ENCODE results near the gene GULP1.
"Not testable (repeated sequence)": the region's sequence is repeated elsewhere in the genome, so short reads cannot be mapped to it uniquely, and the experiment has no call there.

GULP1 gene

GRCh38 chr2:188291142-188291616, 495 bp upstream of the GULP1 start:
- H3K4me3 ChIP-seq (ENCODE audit: low read depth, low read length), result peak overlapping the region; percentile 79
- no peak for DNase-seq (ENCODE audit: low read depth)

- peak overlapping the region; percentile 79 for H3K4me3 ChIP-seq (ENCODE audit: low read depth, low read length)
- peak; percentile 55 for DNase-seq (ENCODE audit: low read depth)
Measured at GRCh38 chr2:188292348-188293239, 920 bp downstream of the GULP1 start.

DNA sequence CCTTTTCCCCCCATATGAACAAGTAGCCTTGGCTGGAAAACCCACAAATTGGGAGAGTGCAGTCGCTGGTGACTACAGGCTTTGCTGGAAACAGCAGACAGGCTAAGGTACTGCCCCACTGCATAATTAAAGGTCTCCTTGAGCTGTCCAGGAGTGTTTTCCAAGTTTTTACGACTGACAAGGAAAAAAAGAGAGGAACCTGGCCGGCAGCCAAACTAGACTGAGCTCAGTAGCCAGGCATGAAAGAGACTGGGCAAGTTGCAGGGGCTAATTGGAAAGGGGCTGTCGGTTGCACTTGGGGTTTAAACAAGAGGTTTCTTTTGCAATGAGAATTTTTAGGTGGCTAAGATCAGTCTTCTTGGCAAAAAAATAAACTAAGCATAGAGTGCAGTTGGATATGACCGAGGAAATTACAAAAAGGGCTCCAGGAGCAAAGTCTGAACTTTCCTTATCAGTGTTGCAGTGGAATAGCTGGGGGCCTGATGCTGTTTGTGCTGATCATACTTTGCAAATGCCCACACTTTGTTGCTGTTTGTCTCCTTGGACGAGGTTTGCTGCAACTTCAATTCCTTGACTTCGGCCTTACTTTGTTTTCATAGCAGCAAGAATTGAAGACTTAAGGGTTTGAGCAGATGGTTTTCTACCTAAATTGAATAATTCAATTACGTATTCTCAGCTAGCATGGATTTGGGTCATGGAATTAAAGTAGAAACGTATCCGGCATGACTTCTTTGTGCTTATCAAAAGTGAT, 2.1 kb downstream of the GULP1 start:
- H3K4me3 ChIP-seq (ENCODE audit: low read depth, low read length), result peak overlapping the region; percentile 79
- DNase-seq (ENCODE audit: low read depth), result peak; percentile 66

- no peak for DNase-seq (ENCODE audit: low read depth)
- peak overlapping the region; percentile 79 for H3K4me3 ChIP-seq (ENCODE audit: low read depth, low read length)
Measured at GRCh38 chr2:188294352-188294926, 2.8 kb downstream of the GULP1 start.

GRCh38 chr2:188295067-188295685, 3.5 kb downstream of the GULP1 start:
- no peak overlapping the region for H3K4me3 ChIP-seq (ENCODE audit: low read depth, low read length)
- no peak for DNase-seq (ENCODE audit: low read depth)

DNA sequence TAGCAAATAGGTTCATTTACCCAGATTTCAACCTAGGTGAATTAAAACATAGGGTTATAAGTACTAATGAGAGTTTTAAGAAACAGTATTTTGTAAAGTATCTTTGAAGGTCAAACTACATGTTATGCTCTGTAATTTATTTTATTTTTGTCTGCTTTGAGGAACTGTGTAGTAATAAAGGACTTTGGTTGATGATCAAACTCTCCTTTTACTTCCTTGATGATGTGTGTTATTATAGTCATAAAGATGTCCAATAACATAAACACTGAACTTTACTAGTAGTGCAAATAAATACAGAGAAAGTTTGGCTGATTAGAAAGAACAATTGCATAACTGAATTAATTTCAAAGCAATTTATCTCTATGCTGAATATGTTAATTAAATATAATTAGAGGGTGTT, 6.3 kb downstream of the GULP1 start:
- DNase-seq (ENCODE audit: low read depth), result no peak
- H3K4me3 ChIP-seq (ENCODE audit: low read depth, low read length), result no peak overlapping the region

DNA sequence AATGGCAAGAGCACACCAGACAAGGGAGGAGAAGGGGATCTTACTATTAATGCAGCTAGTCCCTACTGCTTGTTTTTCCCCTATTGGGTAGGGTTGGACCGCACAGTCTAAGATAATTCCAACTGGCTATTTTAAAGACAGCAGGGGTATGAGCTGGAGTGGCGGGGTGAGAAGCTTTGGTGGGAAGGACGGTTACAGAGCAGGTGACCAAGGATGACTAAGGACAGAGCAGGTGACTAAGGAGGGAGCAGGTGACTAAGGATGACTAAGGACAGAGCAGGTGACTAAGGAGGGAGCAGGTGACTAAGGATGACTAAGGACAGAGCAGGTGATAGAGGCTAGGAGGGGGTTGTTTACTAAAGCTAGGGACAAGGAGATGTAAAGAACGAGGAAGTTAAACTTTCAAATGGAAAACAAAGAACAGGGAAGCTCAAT, 7.3 kb downstream of the GULP1 start:
- not testable (repeated sequence) for DNase-seq (ENCODE audit: low read depth); H3K4me3 ChIP-seq (ENCODE audit: low read depth, low read length)

DNA sequence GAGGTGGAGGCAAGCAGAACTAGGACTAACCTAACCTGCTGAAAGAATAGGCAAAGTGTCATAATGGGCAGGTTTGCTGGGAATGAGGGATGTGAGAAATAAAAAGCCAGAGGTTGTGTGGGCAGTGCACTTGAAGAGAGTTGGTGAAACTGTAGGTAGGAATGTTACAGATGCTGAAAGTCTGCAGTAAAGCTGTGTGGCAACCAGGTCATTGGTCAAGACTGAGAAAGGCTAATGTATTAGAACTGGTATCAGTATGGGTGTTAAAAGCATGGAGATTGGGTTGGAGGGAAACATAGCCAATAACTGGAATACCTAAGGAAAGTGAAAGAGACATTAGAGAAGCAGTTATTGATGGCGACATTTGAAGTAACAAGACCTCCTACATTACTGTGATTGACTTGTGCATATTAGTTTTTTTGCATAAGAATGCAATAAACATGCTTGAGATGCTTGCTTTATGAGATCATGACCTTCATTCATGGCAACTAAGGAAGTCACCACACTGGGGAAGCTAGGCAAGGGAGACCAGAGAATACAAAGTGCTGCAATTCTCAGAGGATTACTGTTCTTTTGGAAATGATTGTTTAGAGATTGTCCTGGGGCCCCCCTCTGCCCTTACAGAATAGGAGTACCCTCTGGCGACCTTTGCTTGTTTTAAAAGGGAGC, 11.8 kb downstream of the GULP1 start:
- no peak overlapping the region for H3K4me3 ChIP-seq (ENCODE audit: low read depth, low read length)
- DNase-seq (ENCODE audit: low read depth), result peak; percentile 41

DNA sequence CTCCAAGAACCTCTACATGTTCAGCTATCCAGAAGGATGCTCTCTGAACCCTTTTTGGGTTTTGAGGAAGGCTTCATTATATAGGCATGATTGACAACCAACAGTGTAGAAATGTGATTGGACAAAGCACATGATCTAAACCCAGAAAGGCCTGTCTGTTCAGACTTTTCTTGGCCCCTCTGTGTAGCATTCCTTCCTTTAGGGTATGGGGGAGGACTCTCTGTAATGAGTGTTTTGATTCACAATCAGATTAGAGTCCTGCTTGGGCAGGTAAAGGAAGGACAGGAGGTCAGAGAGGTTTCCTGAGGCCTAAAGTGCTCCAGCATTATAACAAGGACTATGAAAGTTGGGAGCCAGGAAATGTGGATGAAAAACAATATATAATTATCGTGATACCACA, 13.6 kb downstream of the GULP1 start:
- no peak overlapping the region for H3K4me3 ChIP-seq (ENCODE audit: low read depth, low read length)
- no peak for DNase-seq (ENCODE audit: low read depth)

- DNase-seq (ENCODE audit: low read depth), result no peak
Measured at GRCh38 chr2:188306271-188306670, 14.6 kb downstream of the GULP1 start.

GRCh38 chr2:188307850-188308283, 16.2 kb downstream of the GULP1 start:
- H3K4me3 ChIP-seq (ENCODE audit: low read depth, low read length), result no peak overlapping the region
- no peak for DNase-seq (ENCODE audit: low read depth)

More at GRCh38 chr2:188306271-188306670, 14.6 kb downstream of the GULP1 start:
- no peak overlapping the region for H3K4me3 ChIP-seq (ENCODE audit: low read depth, low read length)

DNA sequence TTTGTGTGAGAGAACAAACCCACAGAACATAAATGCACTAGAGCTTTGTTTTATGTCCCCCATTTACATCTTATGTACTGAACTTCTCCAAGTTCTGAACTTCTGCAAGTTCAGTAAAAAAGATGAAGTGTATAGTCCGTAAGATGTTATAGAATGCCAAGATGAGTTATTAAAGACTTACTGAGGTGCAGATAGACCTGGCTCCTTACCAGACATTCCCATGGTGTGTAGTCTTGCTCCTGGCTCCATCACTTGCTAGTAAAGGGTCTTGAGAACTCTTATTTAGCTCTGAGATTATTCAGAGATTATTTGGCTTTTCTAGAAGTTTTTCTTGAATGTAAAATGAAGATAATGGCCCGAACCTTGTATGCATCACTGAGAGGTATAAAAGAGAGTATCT, 16.8 kb downstream of the GULP1 start:
- H3K4me3 ChIP-seq (ENCODE audit: low read depth, low read length), result no peak overlapping the region
- DNase-seq (ENCODE audit: low read depth), result no peak

DNA sequence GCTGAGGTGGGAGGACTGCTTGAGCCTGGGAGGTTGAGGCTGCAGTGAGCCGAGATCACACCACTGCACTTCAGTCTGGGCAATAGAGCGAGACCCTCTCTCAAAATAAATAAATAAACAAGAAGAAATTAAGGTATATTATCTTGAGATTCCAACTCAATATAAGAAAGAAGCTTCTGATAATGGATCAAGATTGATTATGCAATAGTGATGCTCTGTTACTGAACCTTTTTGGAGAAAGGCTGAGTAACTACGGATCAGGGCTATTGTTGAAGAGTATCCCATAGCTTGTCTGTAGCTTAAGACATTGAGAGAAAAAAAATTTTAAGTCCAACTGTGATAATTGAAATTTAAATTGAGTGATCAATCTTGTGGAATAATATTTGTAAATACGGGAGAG, 17.7 kb downstream of the GULP1 start:
- no peak for DNase-seq (ENCODE audit: low read depth)
- no peak overlapping the region for H3K4me3 ChIP-seq (ENCODE audit: low read depth, low read length)

DNA sequence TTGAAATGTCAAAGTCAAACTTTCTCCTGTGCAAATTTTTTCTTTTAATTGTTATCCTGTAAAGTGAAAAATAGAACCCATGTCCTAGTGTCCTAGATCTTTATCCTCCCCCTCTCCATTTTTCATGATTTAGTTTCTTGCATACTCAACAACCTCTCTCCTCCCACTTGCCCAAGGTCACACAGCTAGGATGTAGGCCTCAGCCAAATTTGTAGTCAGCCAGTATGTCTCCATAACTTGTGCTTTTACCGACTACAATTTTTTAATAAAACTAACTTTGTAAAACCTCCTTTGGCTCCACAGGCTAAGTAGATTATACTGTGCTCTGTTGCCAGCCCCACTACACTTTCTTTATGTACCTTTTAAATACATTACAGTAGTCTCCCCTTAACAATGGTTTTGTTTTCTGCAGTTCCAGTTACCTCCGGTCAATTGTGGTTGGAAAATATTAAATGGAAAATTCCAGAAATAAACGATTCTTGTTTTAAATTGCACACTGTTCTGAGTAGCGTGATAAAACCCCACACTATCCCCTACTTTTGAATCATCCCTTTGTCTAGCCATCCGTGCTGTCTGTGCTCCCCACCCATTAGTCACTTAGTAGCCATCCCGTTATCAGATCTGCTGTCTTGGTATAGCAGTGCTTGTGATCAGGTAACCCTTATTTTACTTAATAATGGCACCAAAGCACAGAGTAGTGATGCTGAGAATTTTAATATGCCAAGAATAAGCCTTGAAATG, 22.8 kb downstream of the GULP1 start:
- no peak for DNase-seq (ENCODE audit: low read depth)
- H3K4me3 ChIP-seq (ENCODE audit: low read depth, low read length), result no peak overlapping the region

DNA sequence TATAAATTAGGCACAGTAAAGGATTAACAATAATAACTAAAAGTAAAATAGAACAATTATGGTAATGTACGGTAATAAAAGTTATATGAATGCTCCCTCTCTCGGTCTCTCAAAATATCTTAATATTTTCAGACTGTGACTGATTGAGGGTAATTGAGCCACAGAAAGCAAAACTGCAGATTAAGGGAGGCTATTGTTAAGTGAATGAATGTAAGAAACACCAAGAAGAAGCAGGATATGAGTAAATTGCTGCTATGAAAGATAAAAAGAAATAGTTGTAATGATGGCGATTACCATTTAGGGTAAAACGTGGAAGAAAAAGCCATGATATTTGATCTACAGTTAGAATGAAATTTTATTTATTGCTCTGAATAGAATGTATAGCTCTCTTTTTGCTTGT, 24.1 kb downstream of the GULP1 start:
- H3K4me3 ChIP-seq (ENCODE audit: low read depth, low read length), result no peak overlapping the region
- DNase-seq (ENCODE audit: low read depth), result no peak

DNA sequence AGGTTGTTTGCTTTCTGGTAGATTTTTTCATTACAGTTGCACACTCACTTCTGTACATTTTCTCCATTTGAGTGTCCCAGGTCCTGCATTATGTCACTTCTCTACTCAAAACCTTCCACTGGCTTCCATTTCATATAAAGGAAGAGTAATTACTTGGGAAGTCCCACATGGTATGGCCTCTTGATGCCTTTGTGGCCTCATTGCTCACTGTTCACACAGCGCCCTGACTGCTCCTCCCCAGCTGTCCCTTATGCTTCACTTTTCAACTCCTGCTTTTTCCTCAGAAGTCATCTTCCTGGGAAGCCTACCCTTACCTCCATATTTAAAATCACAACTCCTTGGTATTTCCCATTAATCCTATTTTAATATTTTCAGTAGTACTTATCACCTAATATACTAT, 24.7 kb downstream of the GULP1 start:
- no peak overlapping the region for H3K4me3 ChIP-seq (ENCODE audit: low read depth, low read length)

DNA sequence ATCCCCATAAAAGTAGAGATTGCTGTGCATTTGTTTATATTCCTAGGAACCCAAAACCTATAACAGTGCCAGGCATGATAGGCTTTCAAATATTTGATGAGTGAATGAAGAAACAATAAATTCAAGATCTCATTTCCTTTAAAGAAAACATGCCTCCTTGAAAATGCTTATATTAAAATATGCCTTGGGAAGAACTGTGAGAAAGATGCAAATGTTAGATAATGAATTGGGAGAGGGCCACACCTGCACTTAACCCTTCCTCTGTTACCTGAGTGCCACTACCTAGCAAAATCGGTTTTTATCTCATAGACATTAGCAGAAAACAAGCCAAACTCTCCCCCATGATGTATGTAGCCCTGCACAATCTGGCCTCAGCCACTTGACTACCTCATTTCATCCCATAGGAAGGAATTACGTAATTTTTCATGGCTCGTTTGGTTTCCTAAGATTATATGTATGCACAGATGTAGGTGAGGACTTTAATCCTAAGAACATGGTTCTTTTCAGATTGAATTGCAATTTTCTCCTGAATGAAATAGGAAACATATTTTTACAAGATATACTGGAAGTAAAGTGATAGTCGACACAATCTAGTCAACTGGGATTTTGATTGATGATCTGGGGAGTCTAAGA, 25.2 kb downstream of the GULP1 start:
- no peak for DNase-seq (ENCODE audit: low read depth)

More for the DNA sequence above, 24.7 kb downstream of the GULP1 start:
- no peak for DNase-seq (ENCODE audit: low read depth)

DNA sequence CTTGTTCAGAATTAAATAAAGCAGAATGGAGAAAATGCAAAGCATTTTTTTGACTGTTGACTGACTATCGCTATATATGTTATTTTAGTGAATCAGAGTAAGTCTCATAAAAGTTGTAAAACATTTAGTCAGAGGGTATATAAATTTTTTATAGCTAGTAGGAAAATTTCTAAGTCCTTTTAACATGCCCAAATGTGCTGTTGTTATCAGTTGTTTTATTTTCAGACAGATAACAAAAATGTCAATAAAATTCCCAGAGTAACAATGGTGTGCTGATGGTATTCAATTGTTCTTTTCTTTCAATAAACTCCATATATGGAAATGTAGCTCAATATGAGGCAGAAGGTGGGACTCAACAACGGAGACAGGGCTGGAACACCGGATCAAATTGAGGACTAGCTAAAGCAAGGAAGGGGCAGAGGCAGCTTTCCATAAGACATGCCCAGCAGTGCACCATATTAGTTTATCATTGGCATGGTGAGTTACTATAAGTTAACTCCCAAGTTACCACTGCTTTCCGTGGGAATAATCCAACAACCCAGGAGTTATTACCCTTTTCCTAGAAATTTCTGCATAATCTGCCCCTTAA, 26.6 kb downstream of the GULP1 start:
- H3K4me3 ChIP-seq (ENCODE audit: low read depth, low read length), result no peak overlapping the region
- no peak for DNase-seq (ENCODE audit: low read depth)

More for the DNA sequence above, 25.2 kb downstream of the GULP1 start:
- H3K4me3 ChIP-seq (ENCODE audit: low read depth, low read length), result no peak overlapping the region
